Fibroblast of skin of right quadriceps (primary cell): Measurements from ENCODE around the gene GALNT17.
"Not testable (repeated sequence)": the region's sequence is repeated elsewhere in the genome, so short reads cannot be mapped to it uniquely, and the experiment has no call there.

Experiments
- DNase-seq: peaks from one replicate; pipeline ENCODE4 v3.0.0-alpha.2; 2013

The GALNT17 gene

DNA sequence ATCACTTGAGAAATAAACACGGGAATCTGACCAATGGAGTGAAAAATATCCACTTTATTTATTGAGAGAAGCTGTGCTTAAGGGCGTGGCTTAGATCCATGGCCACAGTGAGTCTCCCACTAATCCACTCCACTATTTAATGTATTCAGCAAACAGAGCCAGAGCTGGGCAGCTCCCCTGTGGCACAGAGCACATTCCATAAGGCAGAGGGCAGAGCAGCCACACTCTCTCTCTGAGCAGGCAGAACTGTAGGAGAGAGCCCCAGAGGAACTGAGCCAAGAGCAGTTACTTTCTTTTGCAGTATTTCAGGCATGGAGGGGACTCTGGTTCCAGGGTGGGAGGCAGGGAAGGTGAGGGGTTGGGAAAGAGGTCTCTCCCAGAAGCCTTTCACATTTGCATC lies 106.0 kb downstream of the GALNT17 start:
- DNase-seq = no peak

DNA sequence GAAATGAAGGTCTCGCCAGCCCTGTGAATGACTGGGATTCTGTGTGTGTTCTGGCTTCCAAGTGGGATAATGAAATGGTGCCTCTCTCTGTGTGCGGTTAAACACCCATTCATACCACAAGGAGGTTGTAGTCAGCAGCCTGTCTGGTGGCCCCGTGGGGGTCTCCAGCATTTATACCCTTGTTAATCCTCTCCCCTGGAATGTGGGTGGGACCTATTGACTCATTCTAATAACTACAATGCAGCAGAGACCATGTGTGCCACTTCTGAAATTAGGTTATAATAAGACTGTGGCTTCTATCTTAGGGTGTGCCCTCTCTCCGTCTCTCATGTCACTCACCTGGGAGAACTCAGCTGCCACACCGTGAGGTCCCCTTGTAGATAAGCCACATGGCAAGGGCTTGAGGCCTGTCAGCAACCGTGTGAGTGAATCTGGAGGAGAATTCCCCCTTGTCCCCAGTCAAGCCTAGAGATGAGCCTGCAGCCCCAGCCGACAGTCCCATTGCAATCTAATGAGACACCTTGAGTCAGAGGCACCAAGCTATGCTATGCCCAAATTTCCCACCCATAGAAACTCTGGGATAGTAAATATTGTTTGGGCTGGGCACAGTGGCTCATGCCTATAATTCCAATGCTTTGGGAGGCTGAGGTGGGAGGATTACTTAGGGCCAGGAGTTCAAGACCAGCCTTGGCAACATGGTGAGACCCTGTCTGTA lies 106.8 kb downstream of the GALNT17 start:
- no peak for DNase-seq

DNA sequence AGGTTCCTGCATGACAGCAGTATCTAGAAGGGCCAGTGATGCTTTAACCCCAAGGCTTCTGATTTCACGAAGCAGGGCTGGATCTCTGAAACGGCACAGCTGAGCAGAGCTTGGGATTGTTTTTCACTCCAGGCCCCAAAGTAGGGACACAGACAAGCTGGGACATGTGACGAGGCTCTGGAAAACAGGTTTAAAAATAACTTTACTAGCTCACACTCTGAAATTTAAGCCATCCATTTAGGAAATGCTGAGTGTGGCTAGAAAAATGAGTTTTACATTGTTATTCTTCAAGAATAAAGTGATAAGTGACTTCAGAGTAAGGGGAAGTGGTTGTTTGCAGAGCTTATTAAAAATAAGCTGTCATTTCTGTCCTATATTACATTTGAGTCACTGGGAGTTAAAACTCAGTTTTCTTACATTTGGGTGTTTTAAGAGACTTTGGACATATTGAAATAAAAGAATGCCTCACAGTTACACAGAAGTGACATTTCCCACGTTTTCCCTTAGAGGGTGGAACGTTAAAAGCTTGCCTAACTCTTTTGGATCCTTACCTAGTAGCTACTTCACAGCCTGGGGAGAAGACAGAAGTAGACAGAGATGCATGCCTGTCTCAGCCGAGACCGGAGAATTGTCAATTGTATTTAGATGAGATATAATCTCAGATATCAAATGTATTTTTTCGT lies 107.8 kb downstream of the GALNT17 start:
- no peak for DNase-seq

DNA sequence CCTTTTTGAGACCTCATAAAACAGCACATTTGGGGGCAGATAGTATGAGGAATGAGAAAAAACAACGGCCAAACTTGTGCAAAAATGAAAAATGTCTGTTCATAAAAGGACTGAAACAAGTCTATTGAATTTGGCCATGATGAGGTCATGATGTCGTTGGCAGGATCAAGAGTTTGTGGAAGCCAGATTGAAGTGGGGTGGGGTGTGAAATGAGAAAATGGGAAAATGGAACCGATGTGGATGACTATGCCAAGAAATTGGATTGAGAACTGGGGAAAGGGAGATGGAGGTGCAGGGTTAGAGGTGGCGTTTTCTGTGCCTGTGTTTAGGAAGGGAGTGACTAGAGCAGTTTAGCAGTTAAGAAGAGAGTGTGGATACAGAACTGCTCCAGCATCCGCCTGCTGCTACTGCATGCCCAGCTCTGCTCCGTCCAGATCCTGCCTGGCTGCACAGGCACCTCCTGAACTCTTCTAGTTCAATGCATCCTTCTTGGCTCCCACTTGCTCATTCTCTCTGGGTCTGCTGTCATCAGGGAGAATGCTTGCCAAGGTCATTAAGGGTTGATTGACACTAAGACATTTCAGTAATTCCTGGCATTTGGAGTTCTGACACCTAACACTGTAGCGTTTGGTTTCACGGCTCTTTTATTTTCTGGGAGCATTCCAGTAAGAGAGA lies 111.9 kb downstream of the GALNT17 start:
- DNase-seq = no peak

DNA sequence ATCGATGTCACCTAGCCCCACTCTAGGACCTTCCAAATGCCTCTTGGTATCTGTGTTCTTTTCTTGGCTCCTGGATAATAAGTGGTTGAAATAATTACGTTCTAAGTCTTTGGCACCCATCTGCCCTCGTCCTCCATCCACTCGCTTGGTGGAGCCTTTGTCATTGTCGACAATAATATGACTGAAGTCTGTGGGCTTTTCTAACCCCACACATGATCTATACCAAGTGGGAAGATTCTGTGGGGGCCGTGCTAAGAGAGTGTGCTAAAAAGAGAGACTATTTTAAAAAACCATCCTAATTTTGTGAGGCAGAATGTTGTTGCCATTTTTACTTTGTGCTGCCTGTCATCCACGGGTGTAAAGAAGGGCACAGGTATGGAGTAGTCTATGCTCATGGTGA lies 113.1 kb downstream of the GALNT17 start:
- DNase-seq = no peak

DNA sequence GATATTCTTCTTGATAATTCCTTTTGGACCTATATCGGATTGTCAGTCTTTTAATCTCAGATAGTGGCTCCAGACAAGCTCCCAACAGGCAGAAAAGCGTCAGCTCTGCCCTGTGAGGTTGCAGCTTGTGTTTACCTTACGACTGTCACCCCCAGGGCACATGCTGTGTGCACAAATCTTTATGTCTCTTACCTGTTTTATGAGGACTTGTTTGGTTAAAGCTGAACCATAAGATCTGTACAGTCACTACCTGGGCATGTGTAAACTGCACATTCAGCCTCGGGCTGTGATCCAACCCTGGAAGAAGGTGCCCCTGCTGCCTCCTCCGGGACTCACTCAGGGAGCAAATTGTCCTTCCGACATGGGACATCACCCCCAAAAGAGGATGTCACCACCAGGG lies 119.8 kb downstream of the GALNT17 start:
- no peak for DNase-seq

DNA sequence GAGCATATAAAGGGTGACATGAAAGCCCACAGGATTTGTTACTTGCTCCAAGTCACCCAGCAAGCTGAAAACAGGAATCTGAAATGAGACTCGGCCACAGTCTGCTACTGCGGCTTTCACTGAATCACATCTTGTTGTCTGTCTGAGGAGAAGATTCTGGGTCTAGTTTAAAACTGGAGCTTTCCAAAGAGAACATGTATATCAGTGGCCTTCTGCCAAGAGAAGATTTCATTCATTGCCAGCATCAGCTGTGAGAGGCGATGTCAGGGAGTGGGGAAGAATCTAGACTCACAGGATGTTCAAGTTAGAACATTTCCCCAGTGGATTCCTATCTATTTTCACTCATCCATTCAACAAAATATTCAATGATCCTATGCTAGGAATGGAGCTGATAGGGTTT lies 122.8 kb downstream of the GALNT17 start:
- no peak for DNase-seq

DNA sequence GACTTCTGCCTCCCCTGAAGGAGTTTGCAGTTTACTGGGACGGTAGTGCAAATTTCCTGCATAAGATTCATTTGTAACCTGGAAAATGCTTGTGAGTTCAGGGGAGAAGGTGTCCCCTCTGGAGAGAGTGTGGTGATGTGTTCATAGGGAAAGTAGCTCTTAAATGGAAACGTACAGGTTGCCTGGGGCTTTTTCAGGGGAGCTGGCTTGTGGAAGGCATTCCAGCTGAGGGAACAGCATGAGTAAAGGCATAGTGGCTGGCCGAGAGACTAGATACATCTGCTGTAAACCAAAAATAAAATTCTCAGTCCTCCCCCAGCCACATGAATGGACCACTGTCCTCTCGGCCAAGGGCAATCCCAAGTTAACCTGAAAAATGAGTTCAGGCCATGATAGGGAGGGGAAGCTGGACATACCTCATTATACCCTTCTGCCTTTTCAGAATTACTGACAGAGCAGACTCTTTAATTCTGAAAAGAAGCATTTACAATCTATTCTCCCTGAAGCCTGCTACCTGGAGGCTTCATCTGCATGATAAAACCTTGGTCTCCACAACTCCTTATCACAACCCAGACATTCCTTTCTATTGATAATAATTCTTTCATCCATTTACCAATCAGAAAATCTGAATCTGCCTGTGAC lies 123.7 kb downstream of the GALNT17 start:
- no peak for DNase-seq

DNA sequence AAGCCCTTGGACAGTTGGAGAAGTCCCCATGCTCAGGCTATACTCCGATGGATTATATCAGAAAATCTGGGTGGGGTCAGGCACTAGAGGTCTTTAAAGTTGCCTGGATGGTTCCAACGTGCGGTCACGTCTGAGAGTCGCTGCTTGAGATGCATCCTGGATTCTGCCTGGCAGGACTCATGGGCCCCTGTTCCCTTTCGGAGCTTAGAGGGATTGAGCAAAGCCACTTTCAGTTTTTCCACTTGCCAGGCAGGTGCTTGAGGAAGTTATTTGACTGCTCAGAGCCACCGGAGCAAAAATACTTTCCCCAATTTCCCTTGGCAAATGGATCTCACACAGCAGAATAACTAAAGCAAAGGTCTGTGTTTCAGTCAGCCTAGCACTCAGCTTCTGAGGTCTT lies 129.1 kb downstream of the GALNT17 start:
- no peak for DNase-seq

DNA sequence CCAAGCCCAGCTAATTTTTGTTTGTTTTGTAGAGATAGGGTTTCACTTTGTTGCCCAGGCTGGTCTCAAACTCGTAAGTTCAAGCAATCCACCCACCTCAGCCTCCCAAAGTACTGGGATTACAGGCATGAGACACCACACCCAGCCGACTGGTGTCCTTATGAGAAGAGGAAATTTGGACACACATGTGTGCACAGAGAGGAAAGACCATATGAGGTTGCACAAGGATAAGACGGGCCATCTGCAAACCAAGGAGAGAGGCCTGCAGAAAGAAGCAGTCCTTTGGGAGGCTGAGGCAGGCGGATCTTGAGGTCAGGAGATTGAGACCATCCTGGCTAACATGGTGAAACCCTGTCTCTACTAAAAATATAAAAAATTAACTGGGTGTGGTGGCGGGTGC lies 130.9 kb downstream of the GALNT17 start:
- not testable (repeated sequence) for DNase-seq

DNA sequence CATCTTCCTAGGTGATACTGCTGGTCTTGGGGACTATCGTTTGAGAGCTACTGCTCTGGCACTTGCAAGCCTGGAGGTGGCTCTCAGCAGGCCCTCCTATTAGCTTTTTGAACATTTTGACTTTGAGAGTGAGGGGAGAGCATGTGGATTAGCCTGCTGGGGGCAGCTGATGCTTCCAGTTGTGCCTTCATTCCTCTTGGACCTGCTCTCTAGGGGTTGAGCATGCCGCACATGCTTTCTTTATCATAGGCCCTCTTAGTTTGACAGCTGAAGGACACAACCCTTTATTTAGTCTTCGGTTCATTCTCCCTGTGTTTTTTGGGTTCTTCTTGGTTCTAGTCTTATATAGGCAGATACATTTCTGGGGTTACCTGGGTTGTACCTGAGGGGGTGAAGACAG lies 132.1 kb downstream of the GALNT17 start:
- no peak for DNase-seq

DNA sequence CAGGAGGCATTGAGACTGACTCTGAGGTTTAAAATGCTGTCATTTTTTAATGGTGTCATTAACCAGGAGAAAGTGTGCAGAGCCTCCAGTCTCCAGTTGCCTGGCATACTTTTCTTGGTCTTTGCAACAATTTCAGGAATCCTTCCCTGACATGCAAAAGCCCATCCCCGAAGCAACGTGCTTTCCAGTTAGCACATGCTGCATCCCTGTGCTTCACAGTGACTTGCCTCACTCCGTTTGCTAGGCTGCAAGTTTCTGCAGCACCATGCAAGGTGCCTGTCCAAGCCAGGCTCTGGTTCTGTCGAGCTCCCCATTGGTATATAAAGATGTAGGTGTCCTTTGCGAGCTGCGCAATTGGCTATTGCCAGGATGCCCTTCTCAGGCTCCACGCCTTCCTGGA lies 135.0 kb downstream of the GALNT17 start:
- no peak for DNase-seq

DNA sequence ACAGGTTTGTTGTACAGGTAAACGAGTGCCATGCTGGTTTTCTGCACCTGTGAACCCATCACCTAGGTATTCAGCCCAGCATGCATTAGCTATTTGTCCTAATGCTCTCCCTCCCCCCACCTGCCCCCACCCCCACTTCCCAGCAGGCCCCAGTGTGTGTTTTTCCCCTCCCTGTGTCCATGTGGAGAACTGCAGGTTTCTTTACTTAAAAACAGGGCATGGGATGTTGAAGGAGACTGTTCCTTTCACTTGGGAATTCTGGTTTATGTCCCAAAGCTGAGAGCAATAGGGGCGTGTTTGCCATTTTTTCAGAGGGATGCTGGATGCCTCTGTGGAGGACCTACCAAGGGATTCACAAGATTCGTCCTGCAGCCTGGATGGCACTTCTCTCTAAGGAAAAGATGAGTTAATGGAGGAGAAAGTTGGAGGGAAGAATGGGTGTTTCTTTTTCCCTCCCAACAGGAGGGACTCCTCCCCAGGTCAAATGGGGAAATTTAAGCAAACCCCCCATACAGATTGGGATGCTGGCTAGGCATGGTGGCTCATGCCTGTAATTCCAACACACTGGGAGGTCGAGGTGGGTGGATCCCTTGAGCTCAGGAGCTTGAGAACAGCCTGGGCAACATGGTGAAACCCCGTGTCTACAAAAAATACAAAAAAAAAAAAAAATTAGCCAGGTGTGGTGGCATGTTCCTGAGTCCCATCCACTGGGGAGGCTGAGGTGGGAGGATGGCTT lies 136.0 kb downstream of the GALNT17 start:
- DNase-seq = no peak

DNA sequence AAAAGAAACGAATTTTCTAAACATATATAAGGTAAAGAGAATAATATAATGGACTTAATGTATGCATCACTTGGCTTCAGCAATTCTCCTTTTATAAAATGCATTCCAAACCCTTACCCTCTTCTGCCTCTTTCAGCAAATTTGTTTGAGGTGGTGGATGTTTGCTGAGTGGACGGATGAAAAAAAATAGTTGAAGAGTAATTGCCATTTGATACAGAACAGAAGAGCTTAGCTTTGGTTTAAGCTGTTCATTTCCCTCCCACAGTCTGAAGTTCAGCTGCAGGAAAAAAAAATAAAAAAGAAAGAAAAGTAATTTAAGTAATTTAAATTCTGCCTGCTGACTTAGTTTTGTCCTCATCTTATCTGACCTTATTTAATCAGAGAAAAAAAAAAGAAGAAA lies 138.6 kb downstream of the GALNT17 start:
- DNase-seq = no peak

DNA sequence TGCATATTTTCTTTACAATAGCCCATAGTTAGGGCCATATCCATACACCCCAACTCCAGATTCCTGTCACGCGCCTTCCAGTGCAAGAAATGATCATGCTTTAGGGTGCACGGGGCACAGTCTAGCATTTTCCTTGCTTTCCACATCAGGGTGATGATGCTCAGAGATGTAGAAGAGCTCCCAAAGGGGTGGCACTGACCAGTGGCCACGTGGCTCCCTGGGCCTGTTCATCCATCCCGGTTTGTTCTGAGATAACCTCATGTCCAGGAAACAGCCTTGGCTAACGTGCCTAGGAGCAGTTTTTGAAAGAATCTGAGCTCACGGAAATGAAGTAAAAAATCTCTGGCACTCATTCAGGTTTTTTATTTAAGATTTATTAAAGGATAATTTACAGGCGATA lies 139.3 kb downstream of the GALNT17 start:
- DNase-seq = no peak

DNA sequence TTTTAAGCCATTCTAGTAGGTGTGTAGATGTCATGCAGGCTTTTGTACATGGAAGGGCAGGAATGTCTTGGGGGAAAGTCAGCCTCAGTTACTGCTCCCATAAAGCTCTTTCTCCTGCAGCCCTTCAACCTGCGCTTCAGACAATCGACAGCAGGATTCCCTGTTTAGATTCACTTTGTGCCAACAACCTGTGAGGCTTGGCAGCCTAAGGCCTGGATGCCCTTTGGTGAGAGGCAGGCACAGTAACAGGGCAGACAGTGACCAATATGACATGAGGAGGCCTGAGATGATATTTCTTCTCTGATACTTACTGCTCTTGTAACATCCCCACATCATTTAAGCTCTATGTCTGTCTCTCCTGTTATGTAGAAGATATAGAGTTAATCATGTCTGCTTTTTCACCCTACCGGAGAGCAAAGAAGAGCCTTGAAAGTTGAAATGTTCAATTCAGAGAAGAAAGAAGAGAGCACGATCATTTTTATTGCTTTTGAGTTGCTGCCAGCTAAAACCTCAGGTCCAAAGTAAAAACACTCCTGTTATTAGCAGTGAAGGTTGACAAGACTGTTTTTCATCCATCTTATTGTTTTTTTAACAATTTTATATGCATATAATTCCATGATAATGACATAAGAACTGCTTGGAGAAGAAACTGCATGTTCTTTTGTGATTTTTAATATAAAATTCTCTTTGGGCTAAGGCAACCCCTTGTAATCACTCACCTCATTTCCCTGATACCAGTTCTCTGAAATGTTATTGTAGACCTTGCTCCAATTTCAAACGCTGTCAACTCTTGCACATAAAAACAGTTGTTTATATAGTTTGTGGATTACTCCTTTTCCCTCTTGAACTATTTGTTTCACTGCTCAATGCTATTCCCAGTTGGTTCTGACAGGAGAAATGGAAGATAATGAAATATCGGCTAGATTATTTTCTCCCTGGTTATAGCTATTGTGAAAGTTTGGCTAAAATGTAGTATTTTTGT lies 140.9 kb downstream of the GALNT17 start:
- peak; percentile 5 for DNase-seq

DNA sequence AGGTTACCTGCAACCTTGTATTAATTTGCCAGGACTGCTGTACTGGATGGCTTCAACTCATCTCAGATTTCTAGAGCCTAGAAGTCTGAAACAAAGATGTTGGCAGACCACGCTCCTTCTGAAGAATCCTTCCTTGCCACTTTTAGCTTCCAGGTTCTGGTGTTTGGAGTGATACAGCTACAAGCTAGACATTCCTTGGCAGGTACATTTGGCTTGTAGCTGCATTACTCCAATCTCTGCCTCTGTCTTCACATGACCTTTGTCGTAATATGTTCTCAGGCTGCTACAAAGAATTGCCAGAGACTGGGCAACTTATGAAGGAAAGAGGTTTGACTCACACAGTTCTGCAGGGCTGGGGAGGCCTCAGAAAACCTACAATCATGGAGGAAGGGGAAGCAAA lies 146.3 kb downstream of the GALNT17 start:
- no peak for DNase-seq

DNA sequence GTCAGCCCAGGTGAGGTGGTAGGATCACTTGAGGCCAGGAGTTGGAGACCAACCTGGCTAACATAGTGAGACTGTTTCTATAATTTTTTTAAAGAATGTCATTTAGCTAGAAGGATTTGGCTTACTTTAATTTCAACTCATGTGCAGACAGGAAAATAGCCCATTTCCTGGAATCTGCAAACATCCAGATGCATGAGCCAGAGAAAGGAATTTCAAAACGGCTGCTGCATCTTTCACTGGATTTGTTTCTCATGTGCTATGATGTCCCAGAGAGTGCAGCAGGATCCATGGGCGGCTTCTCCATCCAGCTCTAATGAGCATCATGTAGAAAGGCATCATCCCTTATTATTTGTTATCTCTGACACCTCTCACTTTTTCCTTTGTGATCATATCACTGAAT lies 149.3 kb downstream of the GALNT17 start:
- no peak for DNase-seq

DNA sequence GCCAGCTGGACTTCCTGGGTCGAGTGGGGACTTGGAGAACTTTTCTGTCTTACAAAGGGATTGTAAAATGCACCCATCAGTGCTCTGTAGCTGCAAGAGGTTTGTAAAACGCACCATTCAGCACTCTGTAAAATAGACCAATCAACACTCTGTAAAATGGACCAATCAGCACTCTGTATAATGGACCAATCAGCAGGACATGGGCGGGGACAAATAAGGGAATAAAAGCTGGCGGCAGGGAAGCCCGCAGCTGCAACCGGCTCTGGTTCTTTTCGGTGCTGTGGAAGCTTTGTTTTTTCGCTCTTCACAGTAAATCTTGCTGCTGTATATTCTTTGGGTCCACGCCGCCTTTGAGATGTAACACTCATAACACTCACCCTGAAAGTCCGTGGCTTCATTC lies 151.9 kb downstream of the GALNT17 start:
- no peak for DNase-seq

DNA sequence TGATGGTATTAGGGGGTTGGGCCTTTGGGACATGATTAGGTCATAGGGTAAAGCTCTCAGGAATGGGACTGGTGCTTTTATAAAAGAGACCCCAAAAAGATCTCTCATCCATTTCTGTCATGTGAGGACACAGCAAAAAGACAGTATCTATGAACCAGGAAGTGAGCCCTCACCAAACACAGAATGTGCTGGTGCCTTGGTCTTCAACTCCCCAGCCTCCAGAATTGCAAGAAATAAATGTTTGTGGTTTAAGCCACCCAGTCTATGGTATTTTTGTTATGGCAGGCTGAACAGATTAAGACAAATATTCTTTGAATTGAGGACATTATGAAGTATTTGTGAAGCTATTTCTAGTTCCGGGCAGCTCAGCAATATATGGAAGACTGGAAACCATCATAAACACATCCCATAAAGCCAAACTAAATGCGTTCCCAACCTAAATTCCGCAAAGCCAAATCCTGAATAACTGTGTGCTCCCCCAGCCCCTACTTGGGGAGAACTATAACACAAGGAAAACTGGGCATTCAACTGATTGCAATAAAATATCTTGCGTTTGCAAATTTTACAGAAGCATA lies 153.7 kb downstream of the GALNT17 start:
- peak; percentile 31 for DNase-seq

DNA sequence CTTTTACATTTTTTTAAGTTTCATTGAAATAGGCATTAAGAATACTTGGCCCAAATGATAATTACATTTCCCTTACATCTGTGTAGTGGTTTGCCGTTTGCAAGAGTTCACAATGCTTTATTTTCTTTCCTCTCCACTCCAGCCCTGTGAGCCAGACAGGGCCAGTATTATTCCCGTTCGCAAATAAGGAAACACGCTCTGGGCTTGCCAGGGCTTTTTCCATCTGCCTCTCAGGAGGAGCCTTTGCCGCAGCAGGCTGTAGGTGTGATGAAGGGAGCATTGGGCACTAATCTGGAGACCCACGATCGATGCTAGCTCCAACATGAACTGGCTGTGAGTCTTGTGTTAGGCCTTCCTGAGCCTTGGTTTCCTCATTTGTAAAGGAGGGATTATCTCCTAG lies 154.4 kb downstream of the GALNT17 start:
- no peak for DNase-seq
